ENCODE results near the gene SH3BP4.
"Not testable (repeated sequence)": the region's sequence is repeated elsewhere in the genome, so short reads cannot be mapped to it uniquely, and the experiment has no call there.

The SH3BP4 gene

GRCh38 chr2:235042576-235043515 is 91.0 kb downstream of the SH3BP4 start:
- DNase-seq (ENCODE audit: low read depth): no peak

DNA sequence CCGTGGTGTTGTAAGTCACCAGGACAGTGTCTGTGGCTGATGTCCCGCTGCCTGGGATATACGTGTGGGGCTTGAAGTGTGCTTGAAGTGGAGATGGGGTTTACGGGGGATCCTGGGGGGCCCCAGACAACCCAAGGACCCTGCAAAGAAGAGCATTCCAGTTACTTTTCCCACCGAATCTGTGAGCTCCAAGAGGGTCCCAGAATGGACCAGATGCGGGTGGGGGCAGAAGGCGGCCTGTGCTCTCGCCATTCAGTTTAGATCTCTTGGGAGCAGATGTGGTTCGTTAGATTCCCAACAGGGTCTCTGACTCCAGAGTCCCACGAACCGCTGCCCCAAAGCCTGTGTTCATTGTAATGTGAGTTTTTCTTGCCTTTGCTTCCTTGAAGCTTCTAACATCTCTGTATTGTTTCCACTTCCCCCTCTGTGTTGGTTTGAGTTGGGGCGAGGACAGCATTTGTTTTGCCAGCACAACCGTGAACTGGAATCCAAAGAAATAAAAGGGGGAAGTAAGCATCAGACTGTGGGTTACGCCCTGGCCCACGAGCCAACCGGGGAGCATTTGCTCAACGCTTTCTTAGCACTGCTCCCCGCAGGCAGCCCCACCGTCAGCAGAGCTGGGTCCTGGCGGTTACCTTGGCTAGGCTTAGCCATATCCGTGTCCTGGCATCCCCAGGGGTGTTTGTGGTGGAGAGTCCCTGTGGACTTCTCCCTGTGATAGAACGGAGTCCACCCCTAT is 92.1 kb downstream of the SH3BP4 start:
- no peak for DNase-seq (ENCODE audit: low read depth)

GRCh38 chr2:235044501-235045271 is 92.9 kb downstream of the SH3BP4 start:
- no peak for DNase-seq (ENCODE audit: low read depth)

- no peak for DNase-seq (ENCODE audit: low read depth)
Observed at GRCh38 chr2:235045336-235045972, 93.6 kb downstream of the SH3BP4 start.

GRCh38 chr2:235045973-235046343 is 94.1 kb downstream of the SH3BP4 start:
- DNase-seq (ENCODE audit: low read depth): no peak

- no peak for DNase-seq (ENCODE audit: low read depth)
Observed at GRCh38 chr2:235046589-235046988, 94.8 kb downstream of the SH3BP4 start.

DNA sequence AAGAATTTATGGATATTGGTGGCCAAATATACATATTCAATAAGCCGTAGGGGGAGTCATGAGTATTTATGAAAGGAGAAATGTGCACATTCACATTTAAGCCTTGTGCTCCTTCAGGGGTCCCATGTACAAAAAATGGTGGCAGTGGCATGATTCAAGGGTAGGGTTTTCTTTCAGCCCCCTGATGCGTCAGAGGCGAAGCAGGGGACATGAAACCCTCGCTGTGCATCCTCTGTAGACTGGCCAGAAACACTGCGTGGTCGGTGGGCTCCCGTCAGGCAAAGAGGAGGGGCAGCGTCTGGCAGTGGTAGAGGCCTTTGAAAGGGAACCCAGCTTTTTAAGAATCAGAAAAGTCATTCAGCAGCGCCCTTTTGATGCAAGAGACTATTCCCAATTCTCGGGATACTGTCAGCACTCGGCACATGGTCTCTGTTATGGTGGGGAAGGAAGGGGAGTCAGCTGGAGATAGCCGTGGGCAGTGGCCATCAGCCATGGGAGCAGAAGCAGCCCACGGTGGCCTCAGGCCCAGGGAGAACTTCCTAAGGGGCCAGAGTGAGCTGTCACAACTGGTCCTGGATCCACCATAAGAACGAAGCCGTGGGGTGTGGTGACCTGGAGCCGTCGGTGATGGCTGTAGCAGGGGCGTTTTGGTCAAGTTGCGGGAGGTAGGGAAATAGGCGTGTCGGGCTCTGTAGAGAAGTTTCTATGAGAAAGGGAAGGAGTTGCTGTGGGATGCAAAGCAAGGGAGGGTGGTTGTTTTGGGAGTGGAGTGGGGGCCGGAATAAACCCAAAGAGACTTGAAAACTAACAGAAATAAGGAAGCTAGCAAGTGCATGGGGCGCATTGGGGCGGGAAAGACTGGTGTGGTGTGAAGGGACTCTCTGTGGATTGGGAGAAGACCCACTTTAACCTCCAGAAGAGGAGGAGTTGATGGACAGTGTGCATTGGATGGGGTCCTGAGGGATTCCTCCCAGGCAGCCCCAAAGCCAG is 95.6 kb downstream of the SH3BP4 start:
- DNase-seq (ENCODE audit: low read depth): no peak

DNA sequence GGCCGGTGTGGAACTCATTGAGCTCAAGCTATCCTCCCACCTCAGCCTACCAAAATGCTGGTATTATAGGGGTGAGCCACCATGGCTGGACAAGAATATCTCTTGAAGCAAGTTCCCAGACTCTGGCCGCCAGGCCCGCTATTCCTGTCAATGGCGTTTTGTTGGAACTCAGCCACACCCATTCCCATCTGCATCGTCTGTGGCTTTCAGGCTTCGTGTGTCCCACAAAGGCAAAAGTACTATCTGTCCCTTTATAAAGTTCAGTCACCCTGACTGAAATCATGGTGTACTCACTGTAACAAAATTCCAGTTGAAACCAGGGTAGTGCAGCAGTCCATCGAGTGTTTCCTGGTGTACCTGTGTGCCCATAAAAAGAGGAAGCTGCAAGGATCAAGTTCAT is 96.7 kb downstream of the SH3BP4 start:
- no peak for DNase-seq (ENCODE audit: low read depth)

GRCh38 chr2:235049069-235049468 is 97.3 kb downstream of the SH3BP4 start:
- DNase-seq (ENCODE audit: low read depth): no peak

- no peak for DNase-seq (ENCODE audit: low read depth)
Observed at GRCh38 chr2:235049719-235050118, 97.9 kb downstream of the SH3BP4 start.

DNA sequence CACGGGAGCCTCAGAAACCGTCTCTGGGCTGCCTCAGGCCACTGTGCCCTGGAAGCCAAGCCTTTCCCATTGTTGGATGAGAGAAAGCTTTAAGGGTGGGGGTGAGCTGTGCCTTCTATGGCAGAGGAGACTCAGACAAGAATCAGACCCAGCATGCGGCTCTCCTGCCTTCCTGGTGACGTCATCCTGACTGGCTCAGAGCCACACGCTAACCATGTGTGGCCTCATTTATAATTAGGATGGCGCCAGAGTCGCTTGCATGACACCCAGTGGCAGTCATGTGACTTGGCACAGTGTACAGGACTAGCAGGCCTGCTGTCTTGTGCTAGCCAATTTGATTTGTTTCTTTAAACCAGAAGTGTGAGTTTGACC is 99.1 kb downstream of the SH3BP4 start:
- peak; percentile 94 for DNase-seq (ENCODE audit: low read depth)

DNA sequence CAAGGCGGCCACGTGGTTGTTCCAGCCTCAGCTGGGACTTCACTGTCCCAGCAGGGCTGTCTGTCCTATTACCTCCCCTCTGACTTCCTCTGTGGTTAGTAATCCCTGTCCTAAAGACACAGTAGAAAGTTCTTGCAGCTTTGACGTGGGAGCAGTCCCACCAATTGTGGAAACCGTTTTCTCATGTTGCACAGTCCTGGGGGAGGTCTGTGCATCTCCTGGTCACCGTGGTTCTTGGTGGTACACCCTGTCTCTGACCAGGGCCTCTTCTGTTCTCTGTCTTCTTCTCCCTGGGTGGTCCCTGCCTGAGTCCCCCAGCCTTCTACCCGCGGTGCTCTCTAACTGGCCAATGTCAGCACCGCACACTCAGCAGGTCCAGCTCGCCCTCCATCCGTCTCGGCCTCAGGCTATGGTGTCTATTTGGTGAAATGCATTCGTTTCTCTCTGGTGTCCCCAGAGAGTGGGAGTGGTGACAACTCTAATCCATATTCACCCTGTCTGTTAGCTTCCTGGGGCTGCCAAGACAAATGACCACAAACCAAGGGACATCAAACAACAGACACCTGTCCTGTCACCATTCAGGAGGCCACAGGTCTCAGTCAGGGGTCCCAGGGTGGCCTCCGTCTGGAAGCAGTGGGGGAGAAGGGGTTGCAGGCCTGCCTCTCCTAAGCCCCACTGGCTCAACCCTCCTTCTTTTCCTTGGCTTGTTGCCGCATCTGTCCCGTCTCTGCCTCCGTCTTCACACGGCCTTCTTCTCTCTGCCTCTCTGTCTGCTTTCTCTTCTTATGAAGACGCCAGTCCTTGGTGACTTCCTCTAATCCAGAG is 99.8 kb downstream of the SH3BP4 start:
- no peak for DNase-seq (ENCODE audit: low read depth)

- DNase-seq (ENCODE audit: low read depth): no peak
Observed at GRCh38 chr2:235052514-235053354, 100.9 kb downstream of the SH3BP4 start.

- DNase-seq (ENCODE audit: low read depth): no peak
Observed at GRCh38 chr2:235053651-235054050, 101.8 kb downstream of the SH3BP4 start.

DNA sequence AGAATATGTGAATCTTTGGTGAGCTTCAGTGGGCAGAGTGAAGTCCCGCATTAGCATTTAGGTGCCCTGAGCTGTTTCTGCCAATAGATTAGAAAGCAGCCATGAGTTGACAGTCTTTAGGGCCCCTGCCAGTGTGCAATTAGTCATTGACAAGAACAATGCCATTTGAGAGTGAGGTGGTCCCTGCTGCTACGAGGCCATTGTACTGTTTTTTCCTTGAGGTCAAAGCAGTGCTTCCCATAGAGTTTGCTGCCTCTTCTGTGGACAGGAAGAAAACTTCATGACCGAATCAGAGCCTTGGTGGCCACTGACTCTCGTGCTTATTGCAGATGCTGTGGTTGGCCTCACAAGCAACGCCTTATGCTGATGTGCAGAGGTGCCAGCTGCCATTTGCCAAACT is 102.7 kb downstream of the SH3BP4 start:
- no peak for DNase-seq (ENCODE audit: low read depth)

DNA sequence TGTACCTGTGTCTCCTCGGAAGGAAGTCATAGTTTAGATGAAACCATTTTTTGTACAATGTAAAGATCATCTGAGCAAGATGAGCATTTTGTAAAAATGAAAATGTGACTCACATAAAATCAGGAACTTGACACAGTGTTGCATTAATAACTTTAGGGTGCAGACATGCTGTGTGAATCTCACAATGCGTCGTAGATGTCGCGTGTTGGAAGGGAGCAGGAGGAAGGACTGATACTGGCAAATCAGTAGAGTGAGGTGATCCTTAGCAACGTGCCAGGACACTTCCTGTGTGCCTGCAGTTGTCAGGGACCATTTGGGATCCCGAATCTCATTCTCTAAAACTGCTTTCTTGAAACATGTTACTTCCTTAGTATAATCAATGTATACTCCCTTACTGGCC is 103.1 kb downstream of the SH3BP4 start:
- no peak for DNase-seq (ENCODE audit: low read depth)

DNA sequence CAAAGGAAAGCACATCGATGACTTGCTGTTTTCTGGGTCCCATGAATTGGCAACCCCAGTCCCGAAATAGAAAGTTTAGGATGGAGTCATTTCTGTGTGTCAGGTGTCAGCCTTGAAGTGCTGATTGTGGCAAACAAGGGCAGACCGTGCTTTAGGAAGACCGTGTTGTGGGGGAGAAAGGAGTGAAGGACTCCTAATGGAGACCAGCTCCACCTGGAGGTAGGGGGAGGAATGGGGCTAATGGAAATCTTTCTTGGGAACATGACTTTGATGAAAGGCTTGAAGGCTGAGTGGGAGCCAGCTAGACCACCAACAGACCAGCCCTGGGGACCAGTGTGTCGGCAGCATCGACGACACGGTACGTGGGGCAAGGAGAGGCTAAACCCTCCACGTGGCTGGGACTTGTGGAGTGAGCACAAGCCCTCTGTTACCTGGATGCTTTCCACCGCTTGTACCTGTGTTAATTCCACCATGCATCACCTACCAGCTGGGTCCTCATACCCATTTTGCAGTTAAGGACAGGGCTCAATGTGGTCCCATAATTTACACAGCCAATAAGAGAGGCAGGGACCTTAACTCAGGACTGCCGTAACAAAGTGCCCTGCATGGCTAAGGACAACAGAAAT is 104.2 kb downstream of the SH3BP4 start:
- no peak for DNase-seq (ENCODE audit: low read depth)

DNA sequence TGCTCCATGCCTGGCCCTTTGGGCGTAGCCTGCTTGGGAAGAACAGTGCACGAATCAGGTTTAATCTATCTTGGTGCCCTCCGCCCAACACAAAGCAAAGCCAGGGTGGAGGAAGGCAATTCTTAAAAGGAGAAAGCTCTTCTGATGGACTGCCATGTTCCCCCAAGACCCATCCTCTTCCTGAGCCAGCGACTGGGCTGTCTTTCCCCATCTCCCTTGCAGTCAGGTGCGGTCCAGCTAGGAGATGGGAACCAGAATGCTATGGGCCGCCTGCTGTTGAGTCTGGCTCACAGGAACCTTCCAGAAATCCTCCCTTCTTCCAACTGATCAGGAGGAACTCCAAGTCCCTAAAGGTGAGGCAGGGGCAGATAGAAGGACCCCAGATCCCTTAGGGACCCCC is 105.0 kb downstream of the SH3BP4 start:
- no peak for DNase-seq (ENCODE audit: low read depth)

GRCh38 chr2:235057616-235058015 is 105.8 kb downstream of the SH3BP4 start:
- DNase-seq (ENCODE audit: low read depth): not testable (repeated sequence)
